ENCODE measurements around the gene KCNK10. TPM values are rescaled to one million over a fixed set of nuclear protein-coding genes. Genes with fewer than 3 reads are reported as not detected.

KCNK10 gene
- total RNA-seq, 1 experiment from 2014 or later: 1.9 TPM

DNA sequence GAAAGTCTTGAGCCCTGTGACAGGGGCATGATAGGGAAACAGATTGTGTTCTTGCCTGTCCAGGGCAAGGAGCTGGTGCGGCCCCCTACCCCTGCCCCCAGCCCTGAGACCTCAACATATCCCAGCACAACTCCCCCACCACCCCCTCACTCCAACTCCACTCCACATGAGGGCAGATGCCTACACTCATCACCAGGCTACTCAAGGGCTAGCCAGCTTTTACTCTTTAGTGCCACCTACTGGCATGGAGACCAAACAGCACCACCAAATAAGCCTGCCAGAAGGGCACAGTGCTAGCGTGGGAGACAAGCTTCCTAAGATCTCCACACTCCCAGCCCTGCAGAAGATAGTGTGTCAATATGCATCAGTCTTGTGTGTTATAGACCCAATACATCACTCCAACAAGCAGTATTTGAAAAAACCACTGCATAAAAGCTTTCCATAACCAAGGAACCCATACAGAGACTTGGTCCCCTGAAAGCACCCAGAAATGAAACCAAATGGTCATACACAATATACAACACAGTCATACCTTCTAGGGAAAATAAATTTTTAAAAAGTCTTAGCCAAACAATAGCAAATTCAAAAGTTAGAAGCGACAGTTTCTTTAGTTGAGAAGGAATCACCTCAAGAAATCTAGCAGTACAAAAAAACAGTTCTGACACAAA lies 154.4 kb downstream of the KCNK10 start:
- in situ Hi-C loops (cut with HindIII; ENCODE audit: low pct_unique_long_range_greater_than_20kb, low sequenced_read_pairs): no loop called here
- DNase-seq (ENCODE audit: low read depth, low spot score): peak; percentile 54

DNA sequence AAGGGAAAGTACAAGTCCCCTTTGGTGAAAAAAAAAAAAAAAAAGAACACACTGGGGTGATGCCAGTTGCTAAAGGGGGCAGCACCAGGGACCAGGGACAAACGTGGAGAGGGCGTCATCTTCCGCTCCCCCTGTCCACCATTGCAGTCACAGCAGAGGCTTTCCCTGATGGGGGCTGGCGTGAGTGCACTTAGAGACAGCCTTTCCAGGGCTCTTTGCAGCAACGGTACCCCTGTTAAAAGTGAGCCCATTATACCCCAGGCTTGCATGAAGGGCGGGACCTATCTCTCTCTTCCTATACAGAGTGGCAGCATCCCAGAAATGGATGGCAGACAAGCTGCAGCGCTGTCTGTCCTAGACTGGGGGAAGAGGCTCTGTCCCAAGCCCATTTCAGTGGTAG lies 155.0 kb downstream of the KCNK10 start:
- no peak for DNase-seq (ENCODE audit: low read depth, low spot score)
- in situ Hi-C loops (cut with HindIII; ENCODE audit: low pct_unique_long_range_greater_than_20kb, low sequenced_read_pairs): no loop called here

DNA sequence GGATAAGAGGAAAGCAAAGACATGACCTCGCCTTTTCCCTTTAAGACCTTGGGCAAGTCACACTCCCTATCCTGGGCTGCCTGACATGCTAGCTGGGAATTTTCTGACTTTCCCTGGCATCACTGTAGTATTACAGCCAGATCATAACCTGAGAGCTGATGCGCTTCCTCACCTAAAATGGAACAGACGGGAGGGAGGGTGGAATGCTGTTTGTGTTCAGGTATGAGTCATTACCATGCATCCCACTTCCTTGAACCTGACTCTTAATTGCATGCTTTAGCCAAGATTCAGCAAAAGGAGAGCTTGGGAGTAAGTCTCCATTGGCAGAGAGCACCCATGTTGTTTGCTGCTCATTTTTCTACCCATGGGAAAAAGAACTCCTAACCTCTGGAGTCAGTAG lies 156.5 kb downstream of the KCNK10 start:
- no peak for DNase-seq (ENCODE audit: low read depth, low spot score)
- in situ Hi-C loops (cut with HindIII; ENCODE audit: low pct_unique_long_range_greater_than_20kb, low sequenced_read_pairs): no loop called here

DNA sequence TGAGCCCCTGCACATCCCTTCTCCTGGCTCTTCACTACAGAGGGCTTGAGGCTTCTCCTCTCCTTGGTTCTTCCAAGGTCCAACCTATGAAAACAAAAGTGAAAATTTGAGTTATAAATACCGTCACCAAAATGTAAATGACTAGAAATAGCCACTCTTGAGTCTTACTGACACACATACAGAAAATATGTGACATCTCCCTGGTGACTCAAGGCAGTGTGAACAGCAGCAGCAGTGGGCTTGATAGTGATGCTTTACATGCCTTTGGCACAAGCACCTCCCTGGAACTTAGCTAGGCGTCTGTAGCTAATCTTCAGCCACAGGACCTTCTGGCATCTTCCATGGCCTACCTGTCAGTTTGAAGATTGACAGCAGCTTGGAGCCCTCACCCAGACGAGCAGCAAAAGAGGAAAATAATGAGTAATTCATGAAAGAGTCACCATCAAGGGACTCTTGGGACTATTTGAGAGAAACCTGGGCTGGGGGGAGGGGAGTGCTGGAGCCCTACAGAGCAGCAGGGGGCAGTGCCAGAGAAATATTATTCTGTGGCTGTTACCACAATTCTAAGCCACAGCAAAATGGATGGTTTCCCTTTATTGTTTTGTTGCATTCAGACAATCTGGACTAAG lies 158.0 kb downstream of the KCNK10 start:
- in situ Hi-C loops (cut with HindIII; ENCODE audit: low pct_unique_long_range_greater_than_20kb, low sequenced_read_pairs): no loop called here
- DNase-seq (ENCODE audit: low read depth, low spot score): no peak

DNA sequence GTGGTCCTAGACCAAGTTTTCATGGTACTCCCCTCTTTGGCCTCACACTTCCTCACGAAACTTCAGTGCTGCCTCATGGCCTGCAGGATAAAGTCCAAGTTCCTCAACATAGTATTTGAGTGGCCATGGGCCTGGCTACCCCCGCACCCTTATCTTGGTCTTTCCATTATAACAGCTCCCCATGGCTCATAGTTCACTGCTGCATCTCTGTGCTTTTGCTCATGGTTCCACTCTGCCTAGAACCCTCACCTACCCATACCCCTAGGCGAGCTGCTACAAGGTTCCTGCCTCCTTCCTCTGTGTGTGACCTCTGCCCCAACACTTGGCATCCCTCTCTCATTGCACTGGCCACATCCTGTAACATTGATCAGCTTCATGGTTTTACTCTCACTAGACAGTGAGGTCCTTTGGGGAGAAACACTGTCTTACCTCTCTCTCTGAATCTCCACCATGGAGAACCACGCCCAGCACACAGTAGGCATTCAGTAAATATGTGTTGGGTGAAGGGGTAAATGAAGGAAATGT lies 159.3 kb downstream of the KCNK10 start:
- no peak for DNase-seq (ENCODE audit: low read depth, low spot score)
- in situ Hi-C loops (cut with HindIII; ENCODE audit: low pct_unique_long_range_greater_than_20kb, low sequenced_read_pairs): no loop called here

DNA sequence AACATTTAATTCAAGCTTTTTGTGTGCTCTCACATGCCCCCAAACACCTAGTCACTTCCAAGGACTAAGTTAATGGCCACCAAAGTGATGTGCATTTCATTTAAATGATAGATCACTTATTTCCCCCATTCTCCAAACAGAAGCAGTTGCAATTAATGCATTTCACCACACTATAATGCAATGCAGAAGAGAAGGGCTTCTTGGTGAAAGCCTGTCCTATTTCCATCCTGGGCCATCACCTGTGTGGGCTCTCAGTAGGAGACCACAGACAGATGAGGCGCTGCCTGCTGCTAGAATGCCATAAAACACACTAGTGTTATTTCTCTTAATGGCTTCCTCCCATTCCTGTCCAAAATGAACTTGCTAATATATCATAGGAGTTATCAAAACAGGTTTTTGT lies 166.9 kb downstream of the KCNK10 start:
- in situ Hi-C loops (cut with HindIII; ENCODE audit: low pct_unique_long_range_greater_than_20kb, low sequenced_read_pairs): no loop called here
- DNase-seq (ENCODE audit: low read depth, low spot score): no peak

DNA sequence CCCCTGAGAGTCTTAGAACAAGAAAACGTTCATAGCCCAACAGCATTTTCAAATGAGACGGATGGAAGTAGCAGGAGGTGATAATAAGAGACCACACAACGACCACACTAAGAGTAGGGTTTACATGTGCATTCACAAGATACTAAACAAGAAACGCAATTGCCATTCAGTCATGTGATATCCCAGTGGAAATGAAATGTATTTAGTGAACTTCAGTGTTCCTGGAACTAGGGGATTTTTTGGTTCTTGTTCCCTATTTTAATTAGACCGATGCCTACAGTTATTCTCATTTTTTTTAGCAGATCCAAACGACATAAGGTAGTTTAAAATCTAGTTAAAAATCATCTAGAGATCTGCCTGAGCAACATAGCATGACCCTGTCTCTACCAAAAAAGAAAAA lies 168.1 kb downstream of the KCNK10 start:
- DNase-seq (ENCODE audit: low read depth, low spot score): no peak
- in situ Hi-C loops (cut with HindIII; ENCODE audit: low pct_unique_long_range_greater_than_20kb, low sequenced_read_pairs): no loop called here

DNA sequence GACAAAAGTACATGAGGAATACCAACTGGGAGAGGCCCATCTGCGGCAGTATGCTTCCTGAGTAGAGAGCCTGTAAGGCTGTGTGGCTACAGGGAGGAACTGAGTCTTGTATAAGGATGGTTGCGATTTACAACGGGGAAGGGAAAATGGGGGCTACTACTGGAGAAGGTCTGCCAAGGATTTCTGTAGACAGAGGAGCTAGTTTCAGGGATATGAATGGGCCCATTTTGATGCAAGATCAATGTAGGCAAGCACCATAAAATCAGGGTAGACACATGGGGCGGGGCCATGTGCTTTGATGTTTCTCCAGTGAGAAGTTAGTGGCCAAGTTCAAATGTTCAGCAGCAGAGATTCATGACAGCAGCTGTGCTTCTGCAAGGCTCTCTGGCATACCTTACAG lies 168.7 kb downstream of the KCNK10 start:
- in situ Hi-C loops (cut with HindIII; ENCODE audit: low pct_unique_long_range_greater_than_20kb, low sequenced_read_pairs): no loop called here
- no peak for DNase-seq (ENCODE audit: low read depth, low spot score)

DNA sequence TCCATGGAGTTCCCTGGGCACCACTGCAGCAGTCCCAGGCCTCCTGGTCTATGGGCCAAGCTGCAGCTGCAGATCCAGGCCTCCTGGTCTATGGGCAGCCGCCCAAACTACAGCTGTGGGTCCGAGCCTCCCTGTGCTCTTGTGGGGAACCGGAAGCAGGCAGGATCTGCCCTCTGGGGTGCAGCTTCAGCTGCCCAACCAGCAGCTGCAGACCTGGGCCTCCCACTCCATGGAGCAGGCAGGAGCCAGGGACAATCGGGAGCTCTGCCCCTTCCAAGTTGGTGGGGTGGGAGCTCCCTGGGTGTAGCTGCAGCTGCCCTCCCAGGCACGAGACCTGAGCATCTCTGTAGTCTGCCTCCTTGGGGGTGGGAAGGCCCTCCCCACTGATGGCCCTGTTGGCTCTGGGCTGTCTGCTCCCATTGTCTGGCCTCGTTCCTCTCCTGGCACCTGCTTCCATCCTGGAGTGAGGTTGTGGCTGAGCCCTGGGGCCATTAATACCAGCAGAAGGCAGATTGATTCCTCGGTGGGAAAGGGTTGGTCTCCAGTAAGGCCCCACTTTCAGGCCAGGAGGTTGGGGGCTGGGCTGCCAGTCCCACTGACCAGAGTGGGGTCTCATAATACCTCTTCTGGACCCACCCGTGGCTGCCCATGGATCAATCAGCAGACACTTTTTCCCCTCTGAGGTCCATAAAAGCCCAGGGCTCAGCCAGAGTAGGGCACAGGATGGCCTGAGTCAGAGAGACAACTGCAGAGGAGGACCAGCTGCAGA lies 176.0 kb downstream of the KCNK10 start:
- in situ Hi-C loops (cut with HindIII; ENCODE audit: low pct_unique_long_range_greater_than_20kb, low sequenced_read_pairs): no loop called here
- no peak for DNase-seq (ENCODE audit: low read depth, low spot score)

DNA sequence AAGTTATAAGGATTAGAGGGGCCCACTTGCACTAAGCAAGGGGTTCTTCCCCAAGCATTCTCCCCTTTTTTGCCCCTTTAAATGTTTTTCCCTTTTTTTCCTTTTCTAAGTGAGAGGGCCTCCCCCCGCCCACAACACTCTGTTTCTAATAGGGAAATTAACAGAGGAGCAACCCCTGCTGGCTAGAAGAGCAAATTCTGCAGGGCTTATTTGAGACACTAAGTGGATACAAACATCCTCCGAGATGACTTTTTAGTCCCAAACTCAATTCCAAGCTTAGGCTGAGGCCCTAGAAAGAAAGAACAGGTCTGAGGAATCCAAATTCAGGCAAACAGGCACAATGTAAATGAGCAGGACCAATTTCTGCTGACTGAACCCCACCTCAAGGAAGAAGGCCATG lies 179.3 kb downstream of the KCNK10 start:
- no peak for DNase-seq (ENCODE audit: low read depth, low spot score)
- in situ Hi-C loops (cut with HindIII; ENCODE audit: low pct_unique_long_range_greater_than_20kb, low sequenced_read_pairs): no loop called here

DNA sequence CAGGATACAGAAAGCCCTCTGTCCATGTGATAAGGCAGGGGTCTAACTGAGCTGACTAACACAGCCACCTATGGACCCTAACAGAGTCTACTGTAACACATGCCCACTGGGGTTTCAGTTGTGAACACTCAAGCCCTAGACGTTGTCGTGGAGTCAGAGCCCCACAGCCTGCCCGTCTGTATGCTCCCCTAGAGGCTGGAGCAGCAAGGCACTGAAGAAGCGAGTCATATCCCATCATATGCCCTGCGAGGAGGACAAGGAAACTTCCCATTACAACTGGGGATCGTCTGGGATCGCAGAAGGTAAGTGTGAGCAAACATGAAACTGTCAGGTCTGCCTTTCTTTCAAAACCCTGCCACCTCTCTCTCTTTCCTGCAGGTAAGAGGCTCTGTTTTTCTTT lies 180.1 kb downstream of the KCNK10 start:
- in situ Hi-C loops (cut with HindIII; ENCODE audit: low pct_unique_long_range_greater_than_20kb, low sequenced_read_pairs): no loop called here
- no peak for DNase-seq (ENCODE audit: low read depth, low spot score)

DNA sequence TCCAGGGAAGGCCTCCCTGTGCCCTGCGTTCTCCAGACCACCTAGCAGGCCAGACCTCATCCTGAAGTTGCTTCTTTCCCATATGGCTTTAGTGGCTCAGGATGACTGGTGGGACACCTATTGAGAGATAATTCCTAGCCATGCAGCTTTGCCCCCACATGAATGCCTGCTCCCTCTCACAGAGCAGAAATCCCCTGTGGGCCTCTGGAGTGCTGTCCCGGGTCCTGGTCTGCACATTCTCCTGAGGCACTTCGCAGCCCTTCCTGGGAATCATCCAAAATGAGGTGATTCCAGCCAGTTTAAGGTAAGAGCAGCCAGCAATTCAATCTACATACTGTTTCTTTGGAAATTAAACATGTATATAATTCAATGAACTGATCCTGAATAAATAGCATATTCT lies 182.2 kb downstream of the KCNK10 start:
- DNase-seq (ENCODE audit: low read depth, low spot score): no peak
- in situ Hi-C loops (cut with HindIII; ENCODE audit: low pct_unique_long_range_greater_than_20kb, low sequenced_read_pairs): no loop called here

DNA sequence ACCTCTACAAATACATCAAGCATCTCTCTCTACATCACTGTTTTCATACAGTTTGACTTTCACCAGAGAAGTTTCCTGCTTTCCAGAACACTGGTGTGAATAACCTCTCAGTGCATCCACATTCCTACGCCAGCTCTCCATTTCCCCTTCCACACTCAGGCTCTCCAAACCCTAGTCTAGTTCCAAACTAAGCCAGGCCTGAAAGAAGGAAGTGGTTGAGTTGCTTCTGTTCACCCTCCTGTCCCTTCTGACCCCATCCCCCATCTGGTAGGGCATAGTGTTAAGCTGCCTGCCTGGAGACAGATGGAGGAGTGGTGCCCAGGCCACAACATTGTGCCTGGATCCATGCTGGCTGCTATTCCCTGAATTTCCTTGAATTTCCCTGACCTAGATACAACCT lies 185.7 kb downstream of the KCNK10 start:
- DNase-seq (ENCODE audit: low read depth, low spot score): no peak
- in situ Hi-C loops (cut with HindIII; ENCODE audit: low pct_unique_long_range_greater_than_20kb, low sequenced_read_pairs): no loop called here

Other genes starting within 250 kb of the KCNK10 start
- gene SPATA7, start 62.4 kb upstream of the KCNK10 start, total RNA-seq (2014; rRNA removed; shearing (Covaris generic)): 8.5 and 12.2 TPM in 2 replicates
- 2.4 and 2.7 TPM in 2 replicates for gene PTPN21, start 231.7 kb upstream of the KCNK10 start, total RNA-seq (2014; rRNA removed; shearing (Covaris generic))
- 66.1 and 67.3 TPM in 2 replicates for gene ZC3H14, start 239.8 kb upstream of the KCNK10 start, total RNA-seq (2014; rRNA removed; shearing (Covaris generic))

All from SK-MEL-5 (cell line).